ENCODE measurements around the gene ZNF335.

Gene ZNF335

DNA sequence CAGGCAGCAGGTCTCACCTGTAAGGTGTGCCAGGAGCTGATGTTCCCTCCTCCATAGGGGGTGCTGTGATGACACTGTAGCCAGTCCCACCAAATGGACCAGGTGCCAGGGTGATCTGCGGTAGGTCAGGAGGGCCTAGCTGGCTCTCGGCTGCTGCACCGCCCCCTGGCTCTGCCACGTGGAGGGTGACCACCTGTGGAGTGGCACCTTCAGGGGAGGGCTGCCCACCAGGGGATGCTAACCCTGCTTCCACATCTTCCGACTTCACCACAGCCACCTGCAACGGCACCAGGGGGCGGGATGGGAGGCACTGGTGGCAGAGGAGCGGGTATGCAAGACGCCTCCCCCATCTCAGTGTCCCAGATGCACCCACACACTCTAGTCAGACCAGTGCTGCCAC lies 18.3 kb downstream of the ZNF335 start:
- no peak for DNase-seq (ENCODE audit: low read depth)
- H3K4me3 ChIP-seq (replicated peaks; ENCODE audit: low read depth, low read length): no peak overlapping the region
- TF ChIP-seq, protein P1, sequence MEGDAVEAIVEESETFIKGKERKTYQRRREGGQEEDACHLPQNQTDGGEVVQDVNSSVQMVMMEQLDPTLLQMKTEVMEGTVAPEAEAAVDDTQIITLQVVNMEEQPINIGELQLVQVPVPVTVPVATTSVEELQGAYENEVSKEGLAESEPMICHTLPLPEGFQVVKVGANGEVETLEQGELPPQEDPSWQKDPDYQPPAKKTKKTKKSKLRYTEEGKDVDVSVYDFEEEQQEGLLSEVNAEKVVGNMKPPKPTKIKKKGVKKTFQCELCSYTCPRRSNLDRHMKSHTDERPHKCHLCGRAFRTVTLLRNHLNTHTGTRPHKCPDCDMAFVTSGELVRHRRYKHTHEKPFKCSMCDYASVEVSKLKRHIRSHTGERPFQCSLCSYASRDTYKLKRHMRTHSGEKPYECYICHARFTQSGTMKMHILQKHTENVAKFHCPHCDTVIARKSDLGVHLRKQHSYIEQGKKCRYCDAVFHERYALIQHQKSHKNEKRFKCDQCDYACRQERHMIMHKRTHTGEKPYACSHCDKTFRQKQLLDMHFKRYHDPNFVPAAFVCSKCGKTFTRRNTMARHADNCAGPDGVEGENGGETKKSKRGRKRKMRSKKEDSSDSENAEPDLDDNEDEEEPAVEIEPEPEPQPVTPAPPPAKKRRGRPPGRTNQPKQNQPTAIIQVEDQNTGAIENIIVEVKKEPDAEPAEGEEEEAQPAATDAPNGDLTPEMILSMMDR (IDR thresholded peaks at IDR 0.05; ENCODE audit: low read length, missing control alignments): no peak

DNA sequence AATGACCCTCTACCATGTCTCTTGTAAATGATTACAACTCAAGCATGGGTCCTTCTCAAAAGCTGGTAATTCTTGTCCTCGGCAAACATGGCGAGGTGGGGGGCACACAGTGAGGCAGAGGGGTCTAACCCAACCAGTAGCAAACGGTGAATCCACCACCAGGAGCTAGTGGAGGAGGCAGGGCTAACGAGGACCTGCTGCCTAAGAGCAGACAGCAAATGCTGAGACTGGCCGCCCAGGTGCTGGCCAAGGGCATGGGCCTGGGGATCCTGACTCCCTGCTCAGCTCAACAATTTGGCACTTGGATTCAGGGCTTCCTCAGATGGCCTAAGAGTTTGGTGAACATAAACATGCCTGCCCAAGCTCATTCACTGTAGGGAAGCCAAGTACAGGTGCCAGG lies 19.1 kb downstream of the ZNF335 start:
- TF ChIP-seq, protein P1 (IDR thresholded peaks at IDR 0.05; ENCODE audit: low read length, missing control alignments): no peak
- DNase-seq (ENCODE audit: low read depth): no peak
- no peak overlapping the region for H3K4me3 ChIP-seq (replicated peaks; ENCODE audit: low read depth, low read length)

DNA sequence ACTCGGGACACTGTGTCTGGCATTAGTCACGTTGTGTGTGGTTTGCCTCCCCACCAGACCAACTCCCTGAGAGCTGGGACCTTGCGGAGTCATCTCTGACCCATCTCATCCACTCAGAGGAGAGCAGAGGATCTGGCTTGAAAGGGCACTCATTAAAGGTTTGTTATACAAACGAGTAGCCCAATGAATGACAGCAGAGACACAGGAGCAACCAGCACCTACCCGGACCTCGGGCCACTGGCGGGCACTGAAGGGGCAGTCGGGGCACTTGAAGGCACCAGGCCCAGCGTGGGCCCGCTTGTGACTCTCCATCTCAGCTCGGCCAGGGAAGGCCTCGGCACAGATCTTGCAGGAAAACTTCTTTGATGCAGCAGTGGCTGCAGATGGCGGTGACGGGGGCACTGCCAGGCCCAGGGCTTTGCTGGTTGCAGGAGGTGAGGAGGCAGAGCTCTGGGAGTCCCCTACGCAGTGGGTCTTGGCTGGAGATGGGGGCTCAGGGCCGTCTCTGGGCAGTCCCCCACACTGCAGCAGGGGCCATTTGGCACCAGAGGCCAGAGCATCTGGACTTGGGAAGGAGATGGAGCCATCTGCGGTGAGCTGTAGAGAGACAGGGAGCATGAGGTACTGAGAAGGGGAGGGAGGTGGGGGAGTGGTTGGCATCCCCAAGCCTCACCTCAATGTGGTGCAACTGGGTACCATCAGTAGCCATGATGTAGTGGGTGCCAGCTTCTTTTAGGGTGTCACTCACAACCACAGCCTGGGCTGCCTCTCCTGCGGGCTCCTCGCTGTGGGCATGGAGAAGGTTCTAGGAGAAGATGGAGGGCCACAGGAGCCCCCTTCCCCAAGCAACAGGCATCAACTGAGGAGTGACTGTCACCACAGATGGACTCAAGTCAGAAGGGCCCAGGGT lies 19.8 kb downstream of the ZNF335 start:
- no peak for DNase-seq (ENCODE audit: low read depth)
- H3K4me3 ChIP-seq (replicated peaks; ENCODE audit: low read depth, low read length): no peak overlapping the region
- TF ChIP-seq, protein P1 (IDR thresholded peaks at IDR 0.05; ENCODE audit: low read length, missing control alignments): no peak

DNA sequence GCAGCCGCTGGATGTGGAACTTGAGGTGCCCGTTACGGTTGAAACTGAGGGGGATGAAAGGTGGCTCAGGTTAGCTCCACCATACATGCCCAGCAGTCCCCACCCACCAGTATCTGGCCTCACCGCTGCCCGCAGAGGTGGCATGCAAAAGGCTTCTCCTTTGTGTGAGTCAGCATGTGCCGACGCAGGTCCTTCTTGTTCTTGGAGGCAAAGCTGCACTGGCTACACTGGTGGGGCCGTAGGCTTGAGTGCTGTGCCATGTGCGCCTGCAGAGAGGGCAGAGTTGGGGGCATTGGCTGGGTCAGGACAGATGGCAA lies 21.7 kb downstream of the ZNF335 start:
- no peak for DNase-seq (ENCODE audit: low read depth)
- H3K4me3 ChIP-seq (replicated peaks; ENCODE audit: low read depth, low read length): no peak overlapping the region
- TF ChIP-seq, protein P1 (IDR thresholded peaks at IDR 0.05; ENCODE audit: low read length, missing control alignments): no peak

DNA sequence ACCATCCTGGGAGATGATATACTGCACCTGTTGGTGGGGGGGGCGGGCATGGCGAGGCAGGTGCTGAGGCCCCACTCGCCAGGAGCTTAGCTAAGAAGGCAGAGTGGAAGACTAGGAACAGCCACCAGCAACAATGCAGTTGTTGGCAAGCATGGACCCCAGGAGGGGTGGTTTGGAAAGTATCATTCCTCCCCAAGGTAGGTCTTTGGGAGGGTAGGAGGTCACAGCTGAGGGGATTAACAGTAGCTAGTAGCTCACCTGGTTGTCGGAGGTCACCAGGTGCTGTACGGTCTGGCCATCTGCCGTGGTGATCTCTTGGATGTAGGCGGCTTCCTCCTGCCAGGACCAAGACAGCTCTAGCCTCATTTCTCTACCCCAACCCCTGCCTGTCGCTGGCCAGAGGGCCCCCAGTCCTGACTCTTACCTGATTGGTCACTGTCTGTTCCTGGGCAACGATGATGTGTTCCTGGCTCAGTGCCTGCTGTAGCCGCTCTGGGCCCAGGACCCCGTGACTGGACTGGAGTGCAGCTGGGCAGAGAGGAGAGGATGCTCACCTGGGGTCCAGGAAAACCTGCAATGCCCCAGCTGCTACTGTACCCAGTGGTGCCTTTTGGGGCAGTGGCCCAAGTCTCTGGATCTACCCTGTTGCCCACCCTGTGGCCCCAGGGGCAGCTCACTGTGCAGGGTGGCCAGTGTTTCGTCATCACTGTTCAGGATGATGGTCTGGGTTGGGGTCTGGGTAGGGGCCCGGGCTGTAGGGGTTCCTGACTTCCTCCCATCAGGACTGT lies 22.3 kb downstream of the ZNF335 start:
- no peak for DNase-seq (ENCODE audit: low read depth)
- TF ChIP-seq, protein P1 (IDR thresholded peaks at IDR 0.05; ENCODE audit: low read length, missing control alignments): no peak
- no peak overlapping the region for H3K4me3 ChIP-seq (replicated peaks; ENCODE audit: low read depth, low read length)

DNA sequence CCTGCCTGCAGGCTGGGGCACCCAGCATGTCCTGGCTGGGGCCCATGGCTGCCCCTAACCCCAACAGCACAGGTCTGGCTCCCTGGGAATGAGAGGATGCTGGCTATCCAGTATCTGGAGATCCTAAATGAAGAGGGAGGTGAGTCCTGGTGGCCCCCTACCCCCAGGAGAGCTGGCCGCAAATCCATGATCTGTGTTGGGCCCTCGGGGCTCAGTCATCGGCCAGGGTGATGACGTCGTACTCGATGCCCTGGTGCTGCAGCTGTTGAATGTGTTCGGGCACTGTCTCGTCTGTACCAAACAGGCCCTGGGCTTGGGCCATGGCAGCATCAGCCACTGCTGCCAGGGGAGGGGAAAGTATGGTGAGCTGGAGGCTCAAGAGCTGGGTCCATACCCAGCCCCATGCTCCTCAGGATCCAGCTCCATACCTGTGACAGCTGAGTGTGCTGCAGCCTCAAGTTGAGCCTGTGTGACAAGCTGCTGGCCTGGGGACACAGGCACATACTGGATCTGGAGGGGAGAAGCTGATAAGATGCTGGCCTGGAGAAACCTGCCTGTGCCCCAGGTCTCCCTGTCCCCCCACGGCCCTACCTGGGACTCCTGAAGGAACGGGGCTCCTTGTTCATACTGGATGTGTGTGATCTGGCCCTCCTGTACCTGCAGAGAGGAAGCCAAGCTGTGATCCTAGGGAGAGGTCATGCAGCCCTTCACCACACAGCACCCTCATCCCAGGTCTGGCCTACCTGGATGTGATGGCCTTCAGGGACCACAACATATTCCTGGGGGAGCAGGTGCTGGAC lies 23.1 kb downstream of the ZNF335 start:
- TF ChIP-seq, protein P1 (IDR thresholded peaks at IDR 0.05; ENCODE audit: low read length, missing control alignments): no peak
- H3K4me3 ChIP-seq (replicated peaks; ENCODE audit: low read depth, low read length): no peak overlapping the region
- DNase-seq (ENCODE audit: low read depth): no peak

All from fibroblast of pulmonary artery (primary cell).